SIG-M5 (cell line): ENCODE data around the gene NEURL4.

Experiments
- DNase-seq: peaks from one replicate; lab custom pipeline; 2025; lab: John Stamatoyannopoulos, UW

Gene NEURL4

GRCh38 chr17:7304179-7304578 is 25.0 kb downstream of the NEURL4 start:
- no peak for DNase-seq

DNA sequence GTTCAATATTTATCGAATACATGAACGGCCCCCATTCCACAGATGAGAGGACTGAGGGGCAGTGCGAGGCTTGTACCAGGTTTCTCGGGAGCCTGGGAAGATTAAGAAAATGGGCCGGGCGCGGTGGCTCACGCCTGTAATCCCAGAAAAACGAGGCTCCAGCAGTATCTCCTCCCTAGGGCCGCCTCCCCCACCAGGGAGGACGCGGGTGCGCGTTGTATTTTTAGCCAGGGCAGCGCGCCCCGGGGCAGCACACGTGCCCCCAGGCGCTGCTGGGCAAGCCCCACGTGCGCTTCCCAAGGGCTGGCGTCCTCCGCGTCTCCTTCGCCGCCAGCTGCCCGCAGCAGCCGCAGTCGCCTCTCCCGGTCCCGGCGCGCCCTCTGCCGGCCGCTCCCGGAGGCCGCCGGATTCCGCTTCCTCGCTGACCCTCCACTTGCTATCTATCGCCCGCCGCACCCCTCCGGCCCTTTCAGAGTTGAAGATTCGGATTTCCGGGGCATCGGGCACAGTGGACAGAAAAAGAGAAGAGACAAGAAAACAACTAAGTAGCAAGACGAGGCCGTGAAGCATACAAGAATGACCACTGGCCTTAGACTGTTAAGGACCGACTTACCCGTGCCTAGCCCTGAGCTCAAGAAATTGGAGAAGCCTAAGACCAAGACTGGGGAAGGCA is 32.8 kb downstream of the NEURL4 start:
- DNase-seq: no peak

DNA sequence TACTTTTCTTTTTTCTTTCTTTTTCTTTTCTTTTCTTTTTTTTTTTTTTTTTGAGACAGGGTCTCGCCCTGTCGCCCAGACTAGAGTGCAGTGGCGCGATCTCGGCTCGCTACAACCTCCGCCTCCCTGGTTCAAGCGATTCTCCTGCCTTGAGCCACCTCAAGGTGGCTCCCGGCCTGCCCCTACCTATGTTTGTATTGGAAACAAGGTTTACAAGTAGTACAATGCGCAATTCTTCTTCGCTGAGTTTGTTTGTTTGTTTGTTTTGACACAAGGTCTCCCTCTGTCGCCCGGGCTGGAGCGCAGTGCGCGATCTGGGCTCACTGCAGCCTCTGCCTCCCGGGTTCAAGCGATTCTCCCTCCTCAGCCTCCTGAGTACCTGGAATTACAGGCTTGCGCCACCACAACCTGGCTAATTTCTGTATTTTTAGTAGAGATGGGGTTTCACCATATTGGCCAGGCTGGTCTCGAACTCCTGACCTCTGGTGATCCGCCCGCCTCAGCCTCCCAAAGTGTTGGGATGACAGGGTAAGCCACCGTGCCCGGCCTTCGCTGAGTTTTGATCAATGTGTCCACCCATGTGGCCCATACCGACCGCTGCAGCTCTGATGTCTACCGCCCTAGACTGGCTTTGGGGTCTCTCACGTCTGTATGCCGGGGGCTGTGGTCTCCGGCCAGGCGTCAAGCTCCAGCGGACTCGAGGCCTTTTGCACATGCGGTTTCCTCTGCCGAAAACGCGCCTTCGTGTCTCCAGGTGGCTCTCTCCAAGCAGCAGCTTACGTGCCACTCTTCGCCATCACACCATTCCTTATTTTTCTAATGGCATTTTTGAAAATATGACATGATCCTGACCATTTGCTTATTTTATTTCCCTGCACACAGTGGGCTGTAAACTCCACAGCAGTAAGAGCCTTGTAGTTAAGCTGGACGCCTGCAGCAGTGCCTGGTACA is 33.6 kb downstream of the NEURL4 start:
- no peak for DNase-seq

DNA sequence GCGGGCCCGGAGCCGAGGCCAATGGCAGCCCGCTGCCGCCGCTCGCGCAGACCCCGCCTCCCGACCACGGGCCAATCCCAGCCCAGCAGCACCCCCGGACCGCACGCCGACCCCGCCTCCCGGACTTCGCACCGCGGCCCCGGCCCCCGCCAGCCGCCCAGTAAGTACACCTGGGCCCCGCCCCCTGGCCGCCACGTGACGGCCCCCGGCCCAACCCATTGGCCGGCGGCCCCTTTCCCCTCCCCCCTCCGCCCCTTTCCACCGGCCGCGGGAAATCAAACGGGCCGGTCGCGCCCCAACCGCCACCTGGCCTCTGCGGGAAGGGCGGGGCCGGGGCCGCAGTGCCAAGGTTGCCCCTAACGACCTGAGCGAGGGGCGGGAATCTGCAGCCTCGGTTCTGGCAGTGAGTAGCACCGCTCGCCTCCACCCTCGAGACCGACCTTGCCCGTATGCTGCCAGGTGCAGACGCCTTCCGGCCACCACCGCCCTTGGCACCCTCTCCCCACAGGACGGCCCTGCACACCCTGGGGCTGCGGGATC is 34.5 kb downstream of the NEURL4 start, which contains the start of gene YBX2:
YBX2 (minus strand) TSS at position 26 of the 540 bp plus-strand sequence. CDS start 139 bp downstream, outside the sequence.
- DNase-seq: no peak

DNA sequence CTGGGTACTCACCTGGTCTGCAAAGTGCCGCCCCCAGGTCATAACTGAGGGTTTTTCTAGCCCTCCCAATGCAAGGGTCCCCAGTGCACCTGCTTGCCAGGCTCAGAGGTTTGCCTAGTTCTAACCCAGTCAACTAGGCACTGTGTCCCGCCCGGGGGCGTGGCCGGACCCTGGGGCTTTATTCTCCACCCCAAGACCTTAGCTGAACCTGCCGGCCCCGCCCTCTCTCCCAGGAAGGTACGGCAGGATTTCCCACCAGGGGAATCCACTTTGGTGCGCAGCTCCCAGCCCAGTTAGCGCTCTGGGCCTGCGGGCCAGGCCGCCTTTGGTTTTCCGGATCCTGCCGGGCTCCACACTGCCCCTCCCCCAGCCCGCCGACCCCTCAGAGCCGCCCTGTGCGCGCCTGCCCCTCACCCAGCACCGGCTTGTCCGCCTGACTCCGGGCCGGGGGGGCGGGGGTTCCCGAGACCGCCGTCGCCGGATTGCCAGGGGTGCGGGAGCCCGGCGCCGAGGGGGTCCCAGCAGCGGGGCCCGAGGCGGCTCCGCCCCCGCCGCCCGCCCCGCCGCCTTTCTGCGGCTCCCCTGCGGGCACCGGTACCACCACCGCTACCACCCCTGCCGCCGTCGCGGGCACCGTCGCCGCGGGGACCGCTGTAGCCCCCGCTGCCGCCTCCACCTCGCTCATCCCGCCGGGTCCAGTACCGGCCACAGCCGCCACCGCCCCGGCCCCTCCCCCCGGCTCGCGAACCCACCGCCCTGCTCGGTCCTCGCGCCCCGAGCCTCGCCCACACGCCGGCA is 35.1 kb downstream of the NEURL4 start:
- DNase-seq: no peak

DNA sequence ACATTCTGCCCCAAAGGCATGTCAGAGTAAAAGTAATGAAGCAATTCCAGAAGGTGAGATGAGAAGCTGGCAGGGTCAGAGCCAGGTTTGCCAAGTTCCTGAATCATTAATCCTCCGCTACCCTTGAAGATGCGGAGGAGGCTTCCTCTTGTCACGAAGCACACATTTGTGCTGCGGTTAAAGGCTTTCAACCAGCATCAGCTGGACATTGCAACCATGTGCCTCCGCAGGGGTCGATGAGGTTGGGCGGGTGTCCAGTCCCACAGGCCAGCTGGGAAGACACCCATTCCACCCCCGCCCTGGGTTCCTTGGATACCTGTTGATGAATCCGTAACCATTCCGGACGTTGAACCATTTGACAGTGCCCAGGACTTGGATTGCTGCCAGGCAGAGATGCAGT is 36.0 kb downstream of the NEURL4 start:
- no peak for DNase-seq

GRCh38 chr17:7292729-7293128 is 36.4 kb downstream of the NEURL4 start:
- DNase-seq: no peak

GRCh38 chr17:7292194-7292593 is 36.9 kb downstream of the NEURL4 start:
- DNase-seq: no peak

GRCh38 chr17:7290685-7291084 is 38.5 kb downstream of the NEURL4 start:
- no peak for DNase-seq

DNA sequence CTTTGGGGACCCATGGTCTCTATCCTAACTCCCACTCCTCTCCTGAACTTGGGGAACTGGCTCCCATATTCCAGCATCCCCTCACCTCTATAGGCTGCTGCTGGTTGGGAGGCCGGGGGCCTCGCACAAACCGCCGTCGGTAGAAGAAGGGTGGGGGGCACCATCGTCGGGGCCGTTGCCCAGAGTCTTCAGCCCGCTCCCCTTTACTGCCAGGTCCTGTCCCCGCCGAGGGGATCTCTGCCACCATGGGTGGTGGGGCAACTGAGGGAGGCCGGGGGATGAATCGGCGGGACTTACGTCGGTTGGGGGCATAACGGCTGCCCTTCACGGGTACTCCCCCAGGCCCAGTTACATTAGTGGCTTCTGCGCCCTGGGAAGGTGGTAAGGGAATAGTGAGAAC is 39.0 kb downstream of the NEURL4 start:
- no peak for DNase-seq

DNA sequence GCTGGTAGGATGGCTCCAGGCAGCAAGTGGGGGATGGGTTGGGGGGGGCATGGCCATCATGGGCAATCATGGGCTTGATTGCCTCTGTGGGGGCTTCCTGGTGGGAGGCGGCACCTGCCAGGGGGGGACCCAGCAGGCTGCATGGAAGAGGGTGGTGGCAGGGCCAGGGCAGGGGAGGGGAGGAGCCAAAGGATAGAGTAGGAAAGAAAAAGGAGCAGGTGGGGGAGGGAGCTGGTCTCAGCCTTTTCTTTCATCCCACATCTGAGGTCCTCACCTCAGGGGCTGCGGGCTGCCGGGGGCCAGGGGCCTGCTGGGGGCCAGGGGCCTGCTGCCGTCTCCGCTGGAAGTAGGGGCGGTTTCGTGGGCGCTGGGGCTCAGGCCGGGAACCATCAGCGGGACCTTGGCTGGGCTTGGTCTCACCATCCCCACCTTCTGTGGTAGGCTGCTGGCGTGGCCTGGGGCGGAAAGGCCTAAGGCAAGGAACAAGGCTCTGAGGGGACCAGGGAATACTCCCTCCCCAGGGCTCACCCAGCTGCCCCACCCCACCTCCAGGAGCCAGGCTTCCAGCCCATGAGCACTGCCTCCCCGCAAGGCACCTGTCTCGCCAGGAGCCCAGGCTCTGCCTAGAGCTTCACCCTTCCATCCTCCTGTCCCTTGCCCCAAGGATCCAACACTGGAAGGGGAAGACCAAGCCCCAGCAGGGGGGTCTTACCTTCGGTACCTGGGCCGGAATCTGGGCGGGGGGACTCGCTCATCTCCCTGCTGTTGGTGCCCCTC is 39.7 kb downstream of the NEURL4 start:
- no peak for DNase-seq

DNA sequence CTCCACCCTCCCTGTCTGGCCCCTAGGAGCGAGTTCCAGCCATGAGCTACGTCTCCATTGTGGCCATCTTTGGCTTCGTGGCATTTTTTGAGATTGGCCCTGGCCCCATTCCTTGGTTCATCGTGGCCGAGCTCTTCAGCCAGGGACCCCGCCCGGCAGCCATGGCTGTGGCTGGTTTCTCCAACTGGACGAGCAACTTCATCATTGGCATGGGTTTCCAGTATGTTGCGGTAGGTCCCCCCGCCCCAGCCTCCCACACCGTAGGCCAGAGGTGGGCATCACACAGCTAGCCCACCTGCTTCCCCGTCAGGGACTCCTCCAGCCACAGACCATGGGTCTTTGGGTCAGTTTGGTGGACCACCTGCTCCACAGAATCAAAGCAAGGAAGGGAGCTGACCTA is 43.5 kb downstream of the NEURL4 start:
- DNase-seq: no peak

DNA sequence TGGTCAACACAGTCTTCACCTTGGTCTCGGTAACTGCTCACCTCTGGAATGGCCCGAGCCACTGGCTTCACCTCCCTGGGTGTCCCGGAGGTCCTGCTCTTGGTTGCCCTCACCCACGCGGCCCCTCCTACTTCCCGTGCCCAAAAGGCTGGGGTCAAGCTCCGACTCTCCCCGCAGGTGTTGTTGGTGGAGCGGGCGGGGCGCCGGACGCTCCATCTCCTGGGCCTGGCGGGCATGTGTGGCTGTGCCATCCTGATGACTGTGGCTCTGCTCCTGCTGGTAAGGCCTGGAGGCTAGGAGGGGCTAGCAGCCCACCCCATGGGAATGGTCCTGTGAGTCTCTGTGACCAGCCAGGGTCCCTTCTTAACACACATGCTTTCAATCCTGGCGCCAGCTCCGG is 44.2 kb downstream of the NEURL4 start:
- no peak for DNase-seq

DNA sequence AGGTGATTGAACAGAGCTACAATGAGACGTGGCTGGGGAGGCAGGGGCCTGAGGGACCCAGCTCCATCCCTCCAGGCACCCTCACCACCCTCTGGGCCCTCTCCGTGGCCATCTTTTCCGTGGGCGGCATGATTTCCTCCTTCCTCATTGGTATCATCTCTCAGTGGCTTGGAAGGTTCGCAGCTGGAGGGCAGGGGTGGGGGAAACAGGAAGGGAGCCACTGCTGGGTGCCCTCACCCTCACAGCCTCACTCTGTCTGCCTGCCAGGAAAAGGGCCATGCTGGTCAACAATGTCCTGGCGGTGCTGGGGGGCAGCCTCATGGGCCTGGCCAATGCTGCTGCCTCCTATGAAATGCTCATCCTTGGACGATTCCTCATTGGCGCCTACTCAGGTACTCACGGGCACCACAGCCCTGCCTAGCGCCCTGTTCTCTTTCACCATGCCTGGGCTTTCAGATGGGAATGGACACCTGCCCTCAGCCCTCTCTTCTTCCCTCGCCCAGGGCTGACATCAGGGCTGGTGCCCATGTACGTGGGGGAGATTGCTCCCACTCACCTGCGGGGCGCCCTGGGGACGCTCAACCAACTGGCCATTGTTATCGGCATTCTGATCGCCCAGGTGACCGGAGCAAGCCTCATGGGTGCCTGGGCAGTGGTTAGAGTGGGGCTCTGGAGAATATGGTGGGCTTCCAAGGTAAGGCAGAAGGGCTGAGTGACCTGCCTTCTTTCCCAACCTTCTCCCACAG is 45.5 kb downstream of the NEURL4 start:
- DNase-seq: no peak

- no peak for DNase-seq
Observed at GRCh38 chr17:7282752-7283321, 46.3 kb downstream of the NEURL4 start.

- DNase-seq: no peak
Observed at GRCh38 chr17:7281953-7282751, 47.0 kb downstream of the NEURL4 start.

DNA sequence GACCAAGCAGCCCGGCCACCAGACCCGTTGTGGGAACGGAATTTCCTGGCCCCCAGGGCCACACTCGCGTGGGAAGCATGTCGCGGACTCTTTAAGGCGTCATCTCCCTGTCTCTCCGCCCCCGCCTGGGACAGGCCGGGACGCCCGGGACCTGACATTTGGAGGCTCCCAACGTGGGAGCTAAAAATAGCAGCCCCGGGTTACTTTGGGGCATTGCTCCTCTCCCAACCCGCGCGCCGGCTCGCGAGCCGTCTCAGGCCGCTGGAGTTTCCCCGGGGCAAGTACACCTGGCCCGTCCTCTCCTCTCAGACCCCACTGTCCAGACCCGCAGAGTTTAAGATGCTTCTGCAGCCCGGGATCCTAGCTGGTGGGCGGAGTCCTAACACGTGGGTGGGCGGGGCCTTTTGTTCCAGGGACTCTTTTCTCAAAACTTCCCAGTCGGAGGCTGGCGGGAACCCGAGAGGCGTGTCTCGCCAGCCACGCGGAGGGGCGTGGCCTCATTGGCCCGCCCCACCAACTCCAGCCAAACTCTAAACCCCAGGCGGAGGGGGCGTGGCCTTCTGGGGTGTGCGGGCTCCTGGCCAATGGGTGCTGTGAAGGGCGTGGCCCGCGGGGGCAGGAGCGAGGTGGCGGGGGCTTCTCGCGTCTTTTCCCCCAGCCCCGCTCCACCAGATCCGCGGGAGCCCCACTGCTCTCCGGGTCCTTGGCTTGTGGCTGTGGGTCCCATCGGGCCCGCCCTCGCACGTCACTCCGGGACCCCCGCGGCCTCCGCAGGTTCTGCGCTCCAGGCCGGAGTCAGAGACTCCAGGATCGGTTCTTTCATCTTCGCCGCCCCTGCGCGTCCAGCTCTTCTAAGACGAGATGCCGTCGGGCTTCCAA is 47.8 kb downstream of the NEURL4 start, which contains the start of gene SLC2A4:
SLC2A4 (plus strand) TSS at position 645 of the 879 bp plus-strand sequence; CDS start at position 862, 217 bp downstream.
- DNase-seq: no peak

GRCh38 chr17:7280519-7281073 is 48.5 kb downstream of the NEURL4 start:
- DNase-seq: no peak
